ENCODE results near the gene TCL1B. TPM values are rescaled to one million over a fixed set of nuclear protein-coding genes. Genes with fewer than 3 reads are reported as not detected.

Gene TCL1B, protein sequence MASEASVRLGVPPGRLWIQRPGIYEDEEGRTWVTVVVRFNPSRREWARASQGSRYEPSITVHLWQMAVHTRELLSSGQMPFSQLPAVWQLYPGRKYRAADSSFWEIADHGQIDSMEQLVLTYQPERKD
- not detected for total RNA-seq

DNA sequence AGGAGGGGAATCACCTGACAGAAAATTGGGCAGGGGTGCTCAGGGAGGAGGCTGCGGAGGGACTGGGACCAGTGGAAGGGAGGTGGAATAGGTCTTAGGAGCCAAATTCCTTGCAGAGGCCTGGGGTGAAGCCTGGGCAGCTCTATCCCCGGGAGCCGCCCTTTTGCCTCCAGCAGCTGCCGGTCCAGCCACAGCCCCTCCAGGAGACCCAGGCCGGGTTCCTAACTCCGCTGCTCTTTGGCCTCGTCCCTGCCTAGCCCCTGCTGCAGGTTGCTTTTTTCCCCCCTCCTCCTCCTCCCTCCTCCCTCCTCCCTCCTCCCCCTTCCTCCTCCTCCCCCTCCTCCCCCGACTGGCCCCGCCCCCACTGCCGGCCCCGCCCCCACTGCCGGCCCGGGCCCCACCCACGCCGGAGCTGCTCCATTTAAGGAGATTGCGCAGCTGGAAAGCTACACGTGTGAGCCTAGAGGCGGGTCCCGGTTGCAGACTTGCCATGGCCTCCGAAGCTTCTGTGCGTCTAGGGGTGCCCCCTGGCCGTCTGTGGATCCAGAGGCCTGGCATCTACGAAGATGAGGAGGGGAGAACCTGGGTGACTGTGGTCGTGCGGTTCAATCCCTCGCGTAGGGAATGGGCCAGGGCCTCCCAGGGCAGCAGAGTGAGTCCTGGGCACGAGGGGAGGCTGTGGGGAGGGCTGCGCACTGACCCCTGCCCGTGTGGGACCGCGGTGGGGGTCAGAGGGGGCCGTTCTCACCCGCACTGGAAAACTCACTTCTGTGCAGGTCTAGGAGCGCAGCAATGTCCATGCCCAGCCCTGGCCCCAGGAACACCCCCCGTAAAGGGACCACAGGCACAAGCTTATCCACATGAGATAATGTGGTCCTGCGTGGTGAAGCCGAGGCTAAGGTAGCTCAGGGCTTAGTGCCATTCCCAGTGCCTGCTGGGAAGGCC lies at the start of gene TCL1B:
TCL1B (plus strand) TSS at position 449 of the 945 bp plus-strand sequence; CDS start at position 491, 42 bp downstream.
- Histone ChIP-seq H3K36me3 (no peaks in the 10 kb centered on the region), H3K9ac (ENCODE audit: low read depth in 2 of 2, low read length in 2 of 2) (no peak within 1 kb of the TSS), H3K9me3 (no peaks in the 10 kb centered on the region), H3K4me3 (no peak within 1 kb of the TSS), H3K4me1 (no peaks in the 10 kb centered on the region), H3K27me3 (no peaks in the 10 kb centered on the region), H3K27ac (no peak within 1 kb of the TSS)
- TF ChIP-seq, protein P1, sequence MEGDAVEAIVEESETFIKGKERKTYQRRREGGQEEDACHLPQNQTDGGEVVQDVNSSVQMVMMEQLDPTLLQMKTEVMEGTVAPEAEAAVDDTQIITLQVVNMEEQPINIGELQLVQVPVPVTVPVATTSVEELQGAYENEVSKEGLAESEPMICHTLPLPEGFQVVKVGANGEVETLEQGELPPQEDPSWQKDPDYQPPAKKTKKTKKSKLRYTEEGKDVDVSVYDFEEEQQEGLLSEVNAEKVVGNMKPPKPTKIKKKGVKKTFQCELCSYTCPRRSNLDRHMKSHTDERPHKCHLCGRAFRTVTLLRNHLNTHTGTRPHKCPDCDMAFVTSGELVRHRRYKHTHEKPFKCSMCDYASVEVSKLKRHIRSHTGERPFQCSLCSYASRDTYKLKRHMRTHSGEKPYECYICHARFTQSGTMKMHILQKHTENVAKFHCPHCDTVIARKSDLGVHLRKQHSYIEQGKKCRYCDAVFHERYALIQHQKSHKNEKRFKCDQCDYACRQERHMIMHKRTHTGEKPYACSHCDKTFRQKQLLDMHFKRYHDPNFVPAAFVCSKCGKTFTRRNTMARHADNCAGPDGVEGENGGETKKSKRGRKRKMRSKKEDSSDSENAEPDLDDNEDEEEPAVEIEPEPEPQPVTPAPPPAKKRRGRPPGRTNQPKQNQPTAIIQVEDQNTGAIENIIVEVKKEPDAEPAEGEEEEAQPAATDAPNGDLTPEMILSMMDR (IDR thresholded peaks at IDR 0.05), result no peak
- DNase-seq, result no peak
- intact Hi-C loops (cut with DNase I), result loop anchor here (2.0 kb wide), 1 partner anchor 125 kb away; no protein-coding TSS in a partner anchor

DNA sequence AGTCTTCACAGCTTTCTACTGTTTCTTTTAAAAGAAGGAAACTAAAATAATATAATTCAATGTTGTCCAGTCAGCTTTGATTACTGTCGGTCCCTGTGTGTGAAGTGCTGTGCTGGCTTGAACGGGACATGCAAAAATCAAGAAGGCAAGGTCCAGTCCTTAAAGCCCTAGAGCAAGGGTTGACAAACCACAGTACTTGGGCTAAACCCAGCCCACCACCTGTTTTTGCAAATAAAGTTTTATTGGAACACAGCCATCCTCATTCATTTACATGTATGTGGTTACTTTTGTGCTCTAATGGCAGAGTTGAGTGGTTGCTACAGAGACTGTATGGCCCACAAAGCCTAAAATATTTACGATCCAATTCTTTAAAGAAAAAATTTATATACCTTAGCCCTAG lies 41.2 kb upstream of the TCL1B start:
- Histone ChIP-seq H3K27me3 (no peaks in the 10 kb centered on the region), H3K9ac (ENCODE audit: low read depth in 2 of 2, low read length in 2 of 2) (no peak overlapping the region), H3K27ac (no peak overlapping the region), H3K4me1 (no peaks in the 10 kb centered on the region), H3K36me3 (no peaks in the 10 kb centered on the region), H3K4me3 (no peak overlapping the region), H3K9me3 (no peaks in the 10 kb centered on the region)
- TF ChIP-seq, protein P1 (IDR thresholded peaks at IDR 0.05), result no peak
- no peak for DNase-seq
- intact Hi-C loops (cut with DNase I), result no loop called here

DNA sequence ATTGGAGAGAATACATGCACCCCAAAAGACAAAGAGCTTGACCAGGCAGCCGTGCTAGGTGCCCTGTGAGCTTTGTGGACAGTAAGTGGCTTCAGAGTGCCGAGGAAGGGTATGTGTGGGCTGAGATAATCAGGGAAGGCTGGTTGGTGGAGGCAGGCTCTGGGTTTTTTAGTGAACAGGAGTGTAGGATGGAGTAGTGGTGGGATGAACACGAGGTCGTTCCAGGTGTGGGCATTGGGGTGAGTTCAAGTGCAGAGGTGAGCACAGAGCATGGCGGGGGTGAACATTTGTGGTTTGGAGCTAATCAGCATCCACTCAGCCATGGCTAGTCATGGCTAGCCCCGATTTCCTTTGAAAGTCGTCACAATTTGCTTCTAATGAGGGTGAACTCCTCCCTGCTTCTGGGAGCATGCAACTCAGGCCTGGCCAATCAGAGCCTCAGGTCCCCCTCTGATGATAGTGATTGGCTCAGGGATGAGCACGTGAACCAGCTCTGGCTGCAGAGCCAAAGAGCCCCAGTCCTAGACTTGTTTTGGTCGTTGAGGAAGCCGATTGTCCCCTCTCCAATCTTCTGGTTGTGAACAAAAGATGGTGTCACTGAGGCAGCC lies 40.7 kb upstream of the TCL1B start:
- Histone ChIP-seq H3K9me3 (no peaks in the 10 kb centered on the region), H3K9ac (ENCODE audit: low read depth in 2 of 2, low read length in 2 of 2) (no peak overlapping the region), H3K36me3 (no peaks in the 10 kb centered on the region), H3K4me3 (no peak overlapping the region), H3K27me3 (no peaks in the 10 kb centered on the region), H3K27ac (no peak overlapping the region), H3K4me1 (no peaks in the 10 kb centered on the region)
- intact Hi-C loops (cut with DNase I), result no loop called here
- no peak for DNase-seq
- TF ChIP-seq, protein P1 (IDR thresholded peaks at IDR 0.05), result no peak

DNA sequence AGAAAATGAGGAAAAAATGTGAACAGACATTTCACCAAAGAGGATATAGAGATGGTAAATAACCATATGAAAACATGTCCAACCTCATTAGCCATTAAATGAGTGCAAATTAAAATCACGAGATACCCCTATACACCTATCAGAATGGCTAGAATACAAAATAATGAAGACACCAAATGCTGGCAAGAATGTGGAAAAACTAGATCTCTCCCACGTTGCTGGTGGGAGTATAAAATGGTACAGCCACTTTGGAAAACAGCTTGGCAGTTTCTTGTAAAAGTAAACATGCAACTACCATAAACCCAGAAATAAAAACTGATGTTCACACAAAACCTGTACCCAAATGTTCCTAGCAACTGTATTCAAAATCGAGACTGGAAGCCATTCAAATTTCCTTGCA lies 38.3 kb upstream of the TCL1B start:
- no peak overlapping the region for H3K9ac ChIP-seq (ENCODE audit: low read depth in 2 of 2, low read length in 2 of 2)
- H3K4me3 ChIP-seq, result no peak overlapping the region
- TF ChIP-seq, protein P1 (IDR thresholded peaks at IDR 0.05), result no peak
- no peaks in the 10 kb centered on the region for H3K9me3 ChIP-seq
- H3K36me3 ChIP-seq, result no peaks in the 10 kb centered on the region
- H3K27ac ChIP-seq, result no peak overlapping the region
- intact Hi-C loops (cut with DNase I), result no loop called here
- no peaks in the 10 kb centered on the region for H3K27me3 ChIP-seq
- DNase-seq, result no peak
- H3K4me1 ChIP-seq, result no peaks in the 10 kb centered on the region

DNA sequence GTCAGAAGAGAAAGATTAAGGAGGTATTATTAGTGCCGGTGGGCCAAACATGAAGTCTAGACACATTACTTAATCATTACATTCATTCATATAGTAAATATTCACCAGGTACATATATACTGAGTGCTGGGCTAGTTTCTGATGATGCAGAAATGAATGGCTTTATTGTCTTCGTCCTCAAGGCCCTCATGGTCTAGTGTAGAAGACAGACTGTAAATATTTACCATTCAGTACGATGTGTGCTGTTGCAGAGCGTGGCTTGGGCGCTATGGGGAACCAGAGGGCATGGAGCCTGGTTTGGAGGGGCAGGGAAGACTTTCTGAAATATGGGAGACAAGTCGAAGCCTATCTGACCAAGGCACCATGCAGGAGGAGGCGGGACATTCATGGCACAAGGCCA lies 37.0 kb upstream of the TCL1B start:
- Histone ChIP-seq H3K4me3 (no peak overlapping the region), H3K4me1 (no peaks in the 10 kb centered on the region), H3K27ac (no peak overlapping the region), H3K27me3 (no peaks in the 10 kb centered on the region), H3K9ac (ENCODE audit: low read depth in 2 of 2, low read length in 2 of 2) (no peak overlapping the region), H3K36me3 (no peaks in the 10 kb centered on the region), H3K9me3 (no peaks in the 10 kb centered on the region)
- TF ChIP-seq, protein P1 (IDR thresholded peaks at IDR 0.05), result no peak
- DNase-seq, result no peak
- intact Hi-C loops (cut with DNase I), result no loop called here
